CD14-positive monocyte (primary cell): ENCODE measurements around the gene IPO11. TPM values are rescaled to one million over a fixed set of nuclear protein-coding genes. Genes with fewer than 3 reads are reported as not detected.

ENCODE experiments used
- DNase-seq, 3 donors: peaks; one replicate each; pipeline ENCODE4 v3.0.0-alpha.2; 2011 to 2022
- H2AFZ ChIP-seq: 2 replicates; pipeline ENCODE4 v1.6.0; 2012; ENCODE audit warnings: mild to moderate bottlenecking, low read depth, low read length, inconsistent platforms; ENCODE audit not compliant: insufficient read depth, poor library complexity, severe bottlenecking
- H3K27ac ChIP-seq, 2 donors: 1 replicate in 1 of 2; 2 replicates in 1 of 2; pipeline ENCODE4 v1.5.1; 2012 to 2013; ENCODE audit warnings: low read length in 2 of 2, control low read depth in 1 of 2, inconsistent platforms in 1 of 2, low read depth in 1 of 2, mild to moderate bottlenecking in 1 of 2
- H3K27me3 ChIP-seq, 2 donors: one replicate each; pipeline versions ENCODE4 v1.6.0 to v1.6.1; 2011 to 2013; ENCODE audit warnings: low read length in 2 of 2; ENCODE audit not compliant: control insufficient read depth in 2 of 2, insufficient read depth in 2 of 2
- H3K36me3 ChIP-seq, 2 donors: replicated peaks in 1 of 2; 1 replicate in 1 of 2; 2 replicates in 1 of 2; pipeline versions ENCODE4 v1.5.1 to v1.6.1; 2012 to 2013; ENCODE audit warnings: low read length in 2 of 2, control low read depth in 1 of 2, inconsistent platforms in 1 of 2, mild to moderate bottlenecking in 1 of 2; ENCODE audit not compliant: insufficient read depth in 2 of 2, control insufficient read depth in 1 of 2
- H3K4me1 ChIP-seq, 2 donors: 1 replicate in 1 of 2; 2 replicates in 1 of 2; pipeline versions ENCODE4 v1.5.1 to v1.6.1; 2012 to 2013; ENCODE audit warnings: low read length in 2 of 2, control low read depth in 1 of 2, inconsistent platforms in 1 of 2, mild to moderate bottlenecking in 1 of 2, moderate library complexity in 1 of 2; ENCODE audit not compliant: insufficient read depth in 2 of 2, control insufficient read depth in 1 of 2
- H3K4me2 ChIP-seq: replicated peaks from 2 replicates; pipeline ENCODE3; 2012; ENCODE audit warnings: low read length, moderate library complexity, mild to moderate bottlenecking; ENCODE audit not compliant: poor library complexity, severe bottlenecking; ENCODE audit errors: extremely low read depth
- H3K4me3 ChIP-seq, 3 experiments: fragments of 200-600 bp in 1 of 3; sonication (generic) in 1 of 3; replicated peaks in 1 of 3; 1 replicate in 2 of 3; 2 replicates in 1 of 3; pipeline ENCODE4 v1.5.1; 2011 to 2013; ENCODE audit warnings: low read length in 3 of 3, mild to moderate bottlenecking in 3 of 3, control low read depth in 2 of 3, low read depth in 2 of 3, inconsistent platforms in 1 of 3, moderate library complexity in 1 of 3
- H3K79me2 ChIP-seq: 2 replicates; pipeline ENCODE4 v1.6.0; 2012; ENCODE audit warnings: mild to moderate bottlenecking, control low read depth, inconsistent platforms, low read length, moderate library complexity; ENCODE audit not compliant: insufficient read depth
- H3K9ac ChIP-seq: 2 replicates; pipeline ENCODE4 v1.6.0; 2017; ENCODE audit warnings: low read length, mild to moderate bottlenecking; ENCODE audit not compliant: insufficient read depth, poor library complexity, severe bottlenecking
- H3K9me3 ChIP-seq, 2 donors: replicated peaks in 1 of 2; 1 replicate in 1 of 2; 2 replicates in 1 of 2; pipeline versions ENCODE4 v1.5.1 to v1.6.1; 2012 to 2013; ENCODE audit warnings: low read length in 2 of 2, control low read depth in 1 of 2; ENCODE audit not compliant: control insufficient read depth in 1 of 2, insufficient read depth in 1 of 2
- H4K20me1 ChIP-seq: 2 replicates; pipeline ENCODE4 v1.6.0; 2012; ENCODE audit warnings: mild to moderate bottlenecking, low read length, control low read depth, moderate library complexity; ENCODE audit not compliant: insufficient read depth
- H3K27ac Mint-ChIP-seq, 7 donors: one replicate each; pipeline ENCODE4 v1.8.0; 2020; ENCODE audit warnings: mild to moderate bottlenecking in 7 of 7, mixed read lengths in 7 of 7, moderate library complexity in 6 of 7, inconsistent platforms in 2 of 7
- H3K27me3 Mint-ChIP-seq, 3 donors: one replicate each; pipeline ENCODE4 v1.8.0; 2021 to 2022; ENCODE audit warnings: low read depth in 3 of 3, mild to moderate bottlenecking in 3 of 3, mixed read lengths in 3 of 3, moderate library complexity in 3 of 3, inconsistent platforms in 1 of 3
- H3K36me3 Mint-ChIP-seq, 2 donors: one replicate each; pipeline ENCODE4 v1.8.0; 2020; ENCODE audit warnings: mixed read lengths in 2 of 2, inconsistent platforms in 1 of 2, mild to moderate bottlenecking in 1 of 2
- H3K4me1 Mint-ChIP-seq: one replicate; pipeline ENCODE4 v1.8.0; 2020; ENCODE audit warnings: mild to moderate bottlenecking, mixed read lengths
- H3K4me3 Mint-ChIP-seq, 2 donors: one replicate each; pipeline ENCODE4 v1.8.0; 2020; ENCODE audit warnings: mild to moderate bottlenecking in 2 of 2, mixed read lengths in 2 of 2, moderate library complexity in 1 of 2
- H3K9me3 Mint-ChIP-seq, 7 donors: one replicate each; pipeline ENCODE4 v1.8.0; 2020 to 2022; ENCODE audit warnings: mixed read lengths in 7 of 7, mild to moderate bottlenecking in 6 of 7, moderate library complexity in 6 of 7, inconsistent platforms in 2 of 7
- WGBS: methylation state at CpG from one replicate; pipeline ENCODE4 v1.1.5; 2013; ENCODE audit warnings: missing lambda C conversion rate; ENCODE audit not compliant: insufficient coverage; 5-methylcytosine and 5-hydroxymethylcytosine counted together
- intact Hi-C, 2 donors: fragments of 100-400 bp; cut with micrococcal nuclease; formaldehyde crosslinking; loops; one replicate each; pipeline versions ENCODE4 v1.15.0 to v1.15.1; 2023
- polyA plus RNA-seq, 3 donors: library from polyadenylated mRNA; depleted of rRNA in 1 of 3; unstranded in 2 of 3; stranded (reverse) in 1 of 3; fragments of 300-500 nt in 2 of 3; fragments of >200 nt in 1 of 3; fragmentation: Illumina TruSeq in 2 of 3; gene quantifications; 1 replicate in 2 of 3; 2 replicates in 1 of 3; pipeline ENCODE4 v1.2.3, GENCODE V29; 2012 to 2021
- TF ChIP-seq, protein P1 (sequence below): fragments of 200-600 bp; IDR thresholded peaks from one replicate; pipeline ENCODE4 v1.8.0; 2022; ENCODE audit warnings: antibody characterized with exemption, mild to moderate bottlenecking

Gene IPO11
- polyA plus RNA-seq, 3 donors, result 4.4 to 5.5 (median 5.3) TPM

- H3K27ac ChIP-seq, result no peak overlapping the region
- TF ChIP-seq, protein P1, sequence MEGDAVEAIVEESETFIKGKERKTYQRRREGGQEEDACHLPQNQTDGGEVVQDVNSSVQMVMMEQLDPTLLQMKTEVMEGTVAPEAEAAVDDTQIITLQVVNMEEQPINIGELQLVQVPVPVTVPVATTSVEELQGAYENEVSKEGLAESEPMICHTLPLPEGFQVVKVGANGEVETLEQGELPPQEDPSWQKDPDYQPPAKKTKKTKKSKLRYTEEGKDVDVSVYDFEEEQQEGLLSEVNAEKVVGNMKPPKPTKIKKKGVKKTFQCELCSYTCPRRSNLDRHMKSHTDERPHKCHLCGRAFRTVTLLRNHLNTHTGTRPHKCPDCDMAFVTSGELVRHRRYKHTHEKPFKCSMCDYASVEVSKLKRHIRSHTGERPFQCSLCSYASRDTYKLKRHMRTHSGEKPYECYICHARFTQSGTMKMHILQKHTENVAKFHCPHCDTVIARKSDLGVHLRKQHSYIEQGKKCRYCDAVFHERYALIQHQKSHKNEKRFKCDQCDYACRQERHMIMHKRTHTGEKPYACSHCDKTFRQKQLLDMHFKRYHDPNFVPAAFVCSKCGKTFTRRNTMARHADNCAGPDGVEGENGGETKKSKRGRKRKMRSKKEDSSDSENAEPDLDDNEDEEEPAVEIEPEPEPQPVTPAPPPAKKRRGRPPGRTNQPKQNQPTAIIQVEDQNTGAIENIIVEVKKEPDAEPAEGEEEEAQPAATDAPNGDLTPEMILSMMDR, result no peak
- no peak overlapping the region for H2AFZ ChIP-seq
- H3K4me3 ChIP-seq, result no peak overlapping the region
- intact Hi-C loops, result no loop called here
- H3K4me1 ChIP-seq, result no peaks in the 10 kb centered on the region
- Mint-ChIP-seq H3K36me3 (peaks cover 25 to 26% of the 10 kb centered on the region in 2 donors), H3K27me3 (peaks cover 0 to 1% (median 0%) of the 10 kb centered on the region in 3 donors), H3K27ac (no peak overlapping the region), H3K4me3 (no peak overlapping the region), H3K4me1 (no peaks in the 10 kb centered on the region), H3K9me3 (no peaks in the 10 kb centered on the region)
- H4K20me1 ChIP-seq, result no peaks in the 10 kb centered on the region
- no peaks in the 10 kb centered on the region for H3K9me3 ChIP-seq
- DNase-seq, result no peak
- peaks cover 8 to 26% of the 10 kb centered on the region in 2 donors for H3K36me3 ChIP-seq
- H3K27me3 ChIP-seq, result no peaks in the 10 kb centered on the region
- H3K4me2 ChIP-seq, result no peak overlapping the region
- WGBS, result 100% methylated on average over 1 of the region's 6 CpGs
- H3K9ac ChIP-seq, result no peak overlapping the region
- peaks cover 6% of the 10 kb centered on the region for H3K79me2 ChIP-seq
Measured at GRCh38 chr5:62465985-62466925, 53.7 kb downstream of the IPO11 start.

GRCh38 chr5:62473209-62473608 lies 60.6 kb downstream of the IPO11 start:
- H3K4me3 ChIP-seq, result no peak overlapping the region
- H3K4me2 ChIP-seq, result no peak overlapping the region
- peaks cover 6 to 28% of the 10 kb centered on the region in 2 donors for H3K36me3 ChIP-seq

More at GRCh38 chr5:62473209-62473608, 60.6 kb downstream of the IPO11 start:
- Histone ChIP-seq H3K27ac (no peak overlapping the region), H3K4me1 (peaks cover 0 to 6% of the 10 kb centered on the region in 2 donors), H3K9me3 (no peaks in the 10 kb centered on the region), H4K20me1 (no peaks in the 10 kb centered on the region), H2AFZ (no peak overlapping the region), H3K27me3 (no peaks in the 10 kb centered on the region), H3K9ac (no peak overlapping the region), H3K79me2 (no peaks in the 10 kb centered on the region)
- no peaks in the 10 kb centered on the region for H3K9me3 Mint-ChIP-seq
- intact Hi-C loops, result no loop called here
- WGBS, result no CpG with 5 or more reads among the region's 1 CpG
- H3K4me1 Mint-ChIP-seq, result peaks cover 5% of the 10 kb centered on the region
- H3K4me3 Mint-ChIP-seq, result no peak overlapping the region
- DNase-seq, result no peak
- H3K27me3 Mint-ChIP-seq, result no peaks in the 10 kb centered on the region
- H3K27ac Mint-ChIP-seq, result peak overlapping the region in 3 of 7 donors; percentile 48 to 75 (median 48)
- peaks cover 14 to 17% of the 10 kb centered on the region in 2 donors for H3K36me3 Mint-ChIP-seq
- TF ChIP-seq, protein P1, result no peak
